RWPE2 (cell line): ENCODE results near the gene CIRBP.

Experiments used
- ATAC-seq: fragments of 200-7000 bp; cut with Tn5 transposase; 3 replicates; pipeline ENCODE4 v1.9.1; 2021; ENCODE audit warnings: low read depth
- DNase-seq: peaks from one replicate; pipeline ENCODE4 v3.0.0-alpha.2; 2020; ENCODE audit warnings: low spot score
- H3K27ac ChIP-seq: fragments of 450-650 bp; 2 replicates; pipeline ENCODE4 v1.5.1; 2017; ENCODE audit warnings: mild to moderate bottlenecking; ENCODE audit not compliant: poor library complexity, severe bottlenecking
- H3K27me3 ChIP-seq: fragments of 250-450 bp; sonication (Bioruptor Pico); 2 replicates; pipeline ENCODE4 v1.5.1; 2021; ENCODE audit warnings: mild to moderate bottlenecking, moderate library complexity; ENCODE audit not compliant: insufficient read depth, poor library complexity, severe bottlenecking
- H3K36me3 ChIP-seq: fragments of 250-450 bp; sonication (Bioruptor Pico); 2 replicates; pipeline ENCODE4 v1.5.1; 2020; ENCODE audit warnings: low read depth, mild to moderate bottlenecking, moderate library complexity
- H3K4me1 ChIP-seq: fragments of 250-450 bp; sonication (Bioruptor Pico); 2 replicates; pipeline ENCODE4 v1.5.1; 2021; ENCODE audit warnings: mild to moderate bottlenecking, moderate library complexity; ENCODE audit not compliant: insufficient read depth, poor library complexity, severe bottlenecking
- H3K4me3 ChIP-seq: fragments of 250-450 bp; sonication (Bioruptor Pico); 2 replicates; pipeline ENCODE4 v1.5.1; 2021; ENCODE audit warnings: mild to moderate bottlenecking, moderate library complexity; ENCODE audit not compliant: severe bottlenecking
- H3K9me3 ChIP-seq: fragments of 250-450 bp; sonication (Bioruptor Pico); 2 replicates; pipeline ENCODE4 v1.5.1; 2021; ENCODE audit warnings: mild to moderate bottlenecking, moderate library complexity; ENCODE audit not compliant: severe bottlenecking
- TF ChIP-seq, protein P1 (sequence below): fragments of 450-650 bp; IDR thresholded peaks from one replicate; pipeline ENCODE4 v1.5.1; 2017; ENCODE audit warnings: mild to moderate bottlenecking, moderate library complexity; ENCODE audit not compliant: poor library complexity, severe bottlenecking

The CIRBP gene

DNA sequence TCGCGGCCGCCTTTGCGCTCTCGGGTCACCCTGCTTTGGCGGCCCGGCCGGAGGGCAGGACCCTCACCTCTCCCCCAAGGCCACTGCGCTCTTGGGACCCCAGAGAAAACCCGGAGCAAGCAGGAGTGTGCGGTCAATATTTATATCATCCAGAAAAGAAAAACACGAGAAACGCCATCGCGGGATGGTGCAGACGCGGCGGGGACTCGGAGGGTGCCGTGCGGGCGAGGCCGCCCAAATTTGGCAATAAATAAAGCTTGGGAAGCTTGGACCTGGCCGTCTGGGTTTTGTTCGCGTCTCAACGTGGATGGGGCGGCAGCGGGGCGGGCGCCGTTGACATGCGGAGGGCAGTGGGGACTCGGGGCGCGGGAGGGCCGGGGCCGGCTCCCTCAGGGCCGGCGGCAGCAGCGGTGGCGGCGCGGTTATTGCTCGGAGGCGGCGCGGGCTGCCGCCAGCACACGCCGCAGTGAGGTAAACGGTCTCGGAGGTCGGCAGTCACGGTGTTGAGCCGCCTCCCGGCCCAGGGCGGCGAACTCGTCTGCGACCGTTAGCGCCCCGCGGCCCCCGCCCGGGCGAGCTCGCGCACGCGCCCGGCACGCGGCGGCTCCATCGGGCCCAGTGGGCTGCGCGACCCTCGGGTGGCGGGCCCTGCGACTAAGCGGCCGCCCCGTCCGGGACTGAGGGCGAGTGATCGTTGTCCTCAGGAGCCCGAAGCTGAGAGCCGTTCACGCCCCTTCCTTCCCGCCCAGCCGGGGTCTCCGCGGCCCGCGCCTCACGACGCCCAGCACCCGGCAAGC is 40.8 kb upstream of the CIRBP start:
- ATAC-seq, result no peak
- H3K27ac ChIP-seq, result no peak overlapping the region
- peaks cover 8% of the 10 kb centered on the region for H3K4me1 ChIP-seq
- no peak overlapping the region for H3K4me3 ChIP-seq
- H3K27me3 ChIP-seq, result no peaks in the 10 kb centered on the region
- H3K9me3 ChIP-seq, result no peaks in the 10 kb centered on the region
- no peak for DNase-seq
- H3K36me3 ChIP-seq, result peaks cover 20% of the 10 kb centered on the region
- TF ChIP-seq, protein P1, sequence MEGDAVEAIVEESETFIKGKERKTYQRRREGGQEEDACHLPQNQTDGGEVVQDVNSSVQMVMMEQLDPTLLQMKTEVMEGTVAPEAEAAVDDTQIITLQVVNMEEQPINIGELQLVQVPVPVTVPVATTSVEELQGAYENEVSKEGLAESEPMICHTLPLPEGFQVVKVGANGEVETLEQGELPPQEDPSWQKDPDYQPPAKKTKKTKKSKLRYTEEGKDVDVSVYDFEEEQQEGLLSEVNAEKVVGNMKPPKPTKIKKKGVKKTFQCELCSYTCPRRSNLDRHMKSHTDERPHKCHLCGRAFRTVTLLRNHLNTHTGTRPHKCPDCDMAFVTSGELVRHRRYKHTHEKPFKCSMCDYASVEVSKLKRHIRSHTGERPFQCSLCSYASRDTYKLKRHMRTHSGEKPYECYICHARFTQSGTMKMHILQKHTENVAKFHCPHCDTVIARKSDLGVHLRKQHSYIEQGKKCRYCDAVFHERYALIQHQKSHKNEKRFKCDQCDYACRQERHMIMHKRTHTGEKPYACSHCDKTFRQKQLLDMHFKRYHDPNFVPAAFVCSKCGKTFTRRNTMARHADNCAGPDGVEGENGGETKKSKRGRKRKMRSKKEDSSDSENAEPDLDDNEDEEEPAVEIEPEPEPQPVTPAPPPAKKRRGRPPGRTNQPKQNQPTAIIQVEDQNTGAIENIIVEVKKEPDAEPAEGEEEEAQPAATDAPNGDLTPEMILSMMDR, result no peak

DNA sequence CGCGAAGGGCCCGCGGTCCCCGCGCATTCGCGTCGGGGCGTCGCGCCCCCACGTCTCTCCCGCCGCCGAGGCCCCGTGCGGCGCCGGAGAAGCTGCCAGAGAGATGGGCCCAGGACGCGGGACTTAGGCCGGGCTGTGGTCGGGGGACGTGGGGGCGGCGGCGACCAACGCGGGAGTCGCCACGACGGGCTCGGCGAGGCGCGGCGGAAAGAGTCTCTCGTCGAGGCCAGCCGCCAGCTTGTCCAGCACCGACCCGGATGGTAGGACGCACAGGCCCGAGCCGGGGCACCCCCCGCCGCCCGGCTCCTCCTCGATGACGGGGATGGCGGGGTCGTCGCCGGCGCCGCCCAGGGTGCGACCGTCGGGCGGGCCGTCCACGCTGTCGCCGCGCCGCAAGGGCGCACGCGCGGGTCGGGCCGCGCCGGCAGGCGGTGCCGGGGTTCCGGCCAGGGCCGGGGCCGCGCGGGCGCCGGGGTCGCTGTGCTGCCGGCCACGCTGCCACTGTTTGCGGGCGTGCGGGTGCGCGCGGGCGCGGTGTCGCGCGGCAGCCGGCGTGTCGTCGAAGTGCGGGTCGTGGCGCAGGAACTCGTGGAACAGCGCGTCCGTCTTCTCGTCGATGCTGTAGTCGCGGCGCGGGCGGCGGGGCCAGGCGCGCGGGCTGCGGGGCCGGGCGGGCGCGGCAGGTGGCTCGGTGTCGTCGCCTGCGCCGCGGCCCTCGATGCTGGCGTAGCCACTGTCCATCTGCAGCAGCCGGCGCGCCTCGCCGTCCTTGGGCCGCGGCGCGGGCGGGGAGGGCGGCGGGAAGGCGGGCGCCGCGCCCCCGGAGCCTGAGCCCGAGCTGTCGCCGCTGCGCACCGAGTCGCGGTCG is 39.8 kb upstream of the CIRBP start:
- no peaks in the 10 kb centered on the region for H3K9me3 ChIP-seq
- H3K4me1 ChIP-seq, result peaks cover 8% of the 10 kb centered on the region
- no peak overlapping the region for H3K27ac ChIP-seq
- no peaks in the 10 kb centered on the region for H3K27me3 ChIP-seq
- DNase-seq (no peak), ATAC-seq (no peak)
- no peak overlapping the region for H3K4me3 ChIP-seq
- TF ChIP-seq, protein P1, result no peak
- H3K36me3 ChIP-seq, result peaks cover 23% of the 10 kb centered on the region

DNA sequence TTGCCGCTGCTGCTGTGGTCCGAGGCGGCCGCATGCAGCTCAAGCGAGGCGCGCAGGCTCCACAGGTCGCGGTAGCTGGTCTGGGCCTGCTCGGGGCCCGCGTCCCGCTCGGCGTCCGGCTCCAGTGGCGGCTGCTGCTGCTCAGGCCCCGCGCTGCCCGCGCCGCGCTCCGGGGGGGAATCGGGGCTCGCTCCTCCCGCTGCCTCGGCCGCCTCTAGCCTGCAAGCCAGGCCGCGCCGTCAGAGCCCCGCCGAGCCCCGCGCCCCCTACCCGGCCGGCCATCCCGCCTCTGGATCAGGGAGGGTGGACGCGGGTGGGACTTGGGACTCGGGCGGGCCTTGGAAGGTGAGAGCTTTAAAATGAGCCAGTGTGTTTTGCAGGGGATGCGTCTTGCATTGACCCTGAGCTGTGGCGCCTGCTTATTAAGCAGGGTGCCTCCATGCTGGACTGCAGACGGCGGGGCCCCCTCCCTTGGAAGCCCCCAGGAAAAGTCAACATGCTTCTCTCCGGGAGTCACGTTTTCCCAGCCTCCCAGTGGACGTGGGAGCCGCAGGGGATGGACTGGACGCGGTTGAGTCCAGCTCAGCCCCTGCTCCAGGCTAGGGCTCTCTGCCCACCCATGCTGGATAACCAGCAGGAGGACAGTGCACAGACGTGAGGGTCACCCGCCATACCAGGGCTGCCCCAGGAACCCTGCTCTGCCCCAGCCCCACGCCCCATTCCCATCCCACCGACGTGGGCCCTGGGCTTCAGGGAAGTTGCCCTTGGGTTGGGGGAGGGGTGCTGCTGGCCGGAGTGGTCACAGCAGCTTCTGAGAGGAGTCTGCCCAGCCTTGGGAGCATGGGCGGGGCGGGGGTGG is 39.0 kb upstream of the CIRBP start:
- Histone ChIP-seq H3K27me3 (no peaks in the 10 kb centered on the region), H3K27ac (no peak overlapping the region), H3K4me3 (no peak overlapping the region), H3K4me1 (peaks cover 8% of the 10 kb centered on the region), H3K36me3 (peaks cover 25% of the 10 kb centered on the region), H3K9me3 (no peaks in the 10 kb centered on the region)
- TF ChIP-seq, protein P1, result no peak
- ATAC-seq (no peak), DNase-seq (no peak)

DNA sequence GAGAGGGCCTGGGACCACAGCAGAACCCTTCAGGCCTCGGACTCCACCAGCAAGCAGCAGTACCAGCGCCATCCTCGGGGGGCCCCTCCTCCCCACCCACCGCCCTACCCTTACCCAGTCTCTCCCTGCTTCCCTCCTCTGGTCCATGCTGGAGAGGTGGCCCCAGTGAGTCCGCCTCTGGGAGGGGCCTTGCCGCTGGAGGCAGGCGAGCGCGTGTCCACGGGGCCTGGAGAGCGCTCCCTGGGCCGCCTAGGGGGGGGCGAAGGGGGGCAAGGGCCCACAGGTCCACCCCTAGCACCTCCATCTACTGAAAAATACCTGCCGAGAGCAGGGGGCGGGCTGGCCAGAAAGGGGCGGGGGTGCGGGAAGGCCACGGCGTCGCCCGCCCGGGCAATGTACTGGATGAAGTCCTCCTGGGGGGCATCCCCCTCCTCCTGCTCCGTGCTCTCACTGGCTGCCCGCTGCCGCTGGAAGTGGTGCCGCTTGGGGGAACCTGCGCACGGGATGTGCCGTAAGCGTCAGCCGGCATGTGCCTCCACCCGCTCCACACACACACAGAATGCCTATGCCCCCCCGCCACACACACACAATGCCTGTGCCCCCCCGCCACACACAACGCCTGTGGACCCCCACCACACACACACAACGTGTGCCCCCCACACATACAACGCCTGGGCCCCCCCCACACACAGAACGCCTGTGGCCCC is 38.2 kb upstream of the CIRBP start:
- no peak for ATAC-seq
- Histone ChIP-seq H3K9me3 (no peaks in the 10 kb centered on the region), H3K27me3 (no peaks in the 10 kb centered on the region), H3K27ac (no peak overlapping the region), H3K36me3 (peaks cover 25% of the 10 kb centered on the region), H3K4me3 (no peak overlapping the region), H3K4me1 (peaks cover 8% of the 10 kb centered on the region)
- DNase-seq, result no peak
- TF ChIP-seq, protein P1, result no peak
